ENCODE measurements around the gene EDC3. TPM values are rescaled to one million over a fixed set of nuclear protein-coding genes. Genes with fewer than 3 reads are reported as not detected.

EDC3 gene
- total RNA-seq, 1 experiment from 2014 or later, result 62.6 TPM

DNA sequence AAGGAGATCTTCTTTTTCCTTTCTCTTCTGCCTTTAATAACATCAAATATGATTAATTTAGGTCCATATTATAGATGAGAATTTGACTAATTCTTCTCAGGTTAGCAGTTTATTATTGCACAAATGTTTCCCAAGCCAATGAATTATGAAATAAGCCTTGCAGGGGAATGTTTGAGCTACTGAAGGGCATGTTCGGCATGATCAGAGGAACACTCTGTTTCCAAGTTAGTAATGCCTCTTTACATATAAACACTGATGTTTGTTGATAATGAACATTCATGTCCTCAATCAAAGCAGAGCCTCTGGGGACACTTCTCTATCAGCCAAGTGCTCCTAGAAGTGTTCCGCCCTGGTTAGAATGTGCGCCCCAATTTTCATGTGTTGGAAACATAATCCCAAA lies 39.5 kb upstream of the EDC3 start:
- TF ChIP-seq CTCF (conservative IDR thresholded peaks at IDR 0.05; ENCODE audit: low read depth, low read length) (no peak), EZH2 (IDR thresholded peaks at IDR 0.05; ENCODE audit: borderline replicate concordance, low read depth, low read length, poor library complexity, severe bottlenecking) (no peak)
- no TSS peak for BruUV-seq (replicated peaks)
- POLR2A ChIA-PET (ENCODE audit: low non-redundant PET), result no interaction called here
- Histone ChIP-seq H3K4me3 (ENCODE audit: low read depth, low read length, poor library complexity, severe bottlenecking) (no peak overlapping the region), H3K36me3 (ENCODE audit: insufficient read depth, low read length, poor library complexity, severe bottlenecking) (no peaks in the 10 kb centered on the region), H3K27me3 (replicated peaks; ENCODE audit: insufficient read depth, low read depth, low read length, poor library complexity) (peaks cover 9% of the 10 kb centered on the region), H3K9me3 (ENCODE audit: low read depth, low read length, poor library complexity, severe bottlenecking) (peaks cover 6% of the 10 kb centered on the region), H3K4me1 (ENCODE audit: insufficient read depth, low read length, poor library complexity, severe bottlenecking) (no peaks in the 10 kb centered on the region), H3K27ac (ENCODE audit: low read depth, low read length, poor library complexity, severe bottlenecking) (no peak overlapping the region)
- CTCF ChIA-PET, result no interaction called here
- intact Hi-C loops (cut with micrococcal nuclease; ENCODE audit: unreplicated experiment), result no loop called here
- no peak for DNase-seq (ENCODE audit: low spot score)

GRCh38 chr15:74733269-74733668 lies 37.4 kb upstream of the EDC3 start:
- Histone ChIP-seq H3K36me3 (ENCODE audit: insufficient read depth, low read length, poor library complexity, severe bottlenecking) (no peaks in the 10 kb centered on the region), H3K27me3 (replicated peaks; ENCODE audit: insufficient read depth, low read depth, low read length, poor library complexity) (peaks cover 9% of the 10 kb centered on the region), H3K4me3 (ENCODE audit: low read depth, low read length, poor library complexity, severe bottlenecking) (no peak overlapping the region), H3K4me1 (ENCODE audit: insufficient read depth, low read length, poor library complexity, severe bottlenecking) (no peaks in the 10 kb centered on the region), H3K9me3 (ENCODE audit: low read depth, low read length, poor library complexity, severe bottlenecking) (peaks cover 6% of the 10 kb centered on the region), H3K27ac (ENCODE audit: low read depth, low read length, poor library complexity, severe bottlenecking) (no peak overlapping the region)
- intact Hi-C loops (cut with micrococcal nuclease; ENCODE audit: unreplicated experiment), result no loop called here
- no TSS peak for BruUV-seq (replicated peaks)
- ChIA-PET POLR2A (ENCODE audit: low non-redundant PET) (no interaction called here), CTCF (no interaction called here)
- DNase-seq (ENCODE audit: low spot score), result no peak
- no peak for TF ChIP-seq EZH2 (IDR thresholded peaks at IDR 0.05; ENCODE audit: borderline replicate concordance, low read depth, low read length, poor library complexity, severe bottlenecking)
- TF ChIP-seq CTCF (conservative IDR thresholded peaks at IDR 0.05; ENCODE audit: low read depth, low read length), result no peak

DNA sequence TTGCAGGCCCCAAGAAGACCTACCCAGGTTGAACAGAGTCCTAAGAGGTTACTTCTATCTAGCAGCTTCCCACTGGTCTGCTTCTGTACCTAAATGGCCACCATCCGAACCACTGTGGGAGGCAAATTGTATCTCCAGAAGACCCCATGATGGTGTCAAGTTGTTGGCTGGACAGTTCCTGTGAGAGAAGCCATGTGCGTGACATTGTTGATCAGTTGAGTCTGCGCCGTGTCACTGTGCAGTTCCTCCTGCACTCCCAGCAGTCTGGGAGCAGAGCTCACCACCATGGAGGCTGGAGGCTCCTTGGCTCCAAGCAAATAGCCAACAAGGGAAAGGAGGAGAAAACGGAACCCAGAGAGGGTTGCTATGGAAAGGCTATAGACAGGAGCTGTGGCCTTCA lies 37.0 kb upstream of the EDC3 start:
- Histone ChIP-seq H3K4me3 (ENCODE audit: low read depth, low read length, poor library complexity, severe bottlenecking) (no peak overlapping the region), H3K9me3 (ENCODE audit: low read depth, low read length, poor library complexity, severe bottlenecking) (peaks cover 3% of the 10 kb centered on the region), H3K36me3 (ENCODE audit: insufficient read depth, low read length, poor library complexity, severe bottlenecking) (no peaks in the 10 kb centered on the region), H3K4me1 (ENCODE audit: insufficient read depth, low read length, poor library complexity, severe bottlenecking) (no peaks in the 10 kb centered on the region), H3K27me3 (replicated peaks; ENCODE audit: insufficient read depth, low read depth, low read length, poor library complexity) (peaks cover 9% of the 10 kb centered on the region), H3K27ac (ENCODE audit: low read depth, low read length, poor library complexity, severe bottlenecking) (no peak overlapping the region)
- no TSS peak for BruUV-seq (replicated peaks)
- DNase-seq (ENCODE audit: low spot score), result no peak
- ChIA-PET CTCF (no interaction called here), POLR2A (ENCODE audit: low non-redundant PET) (no interaction called here)
- intact Hi-C loops (cut with micrococcal nuclease; ENCODE audit: unreplicated experiment), result no loop called here
- TF ChIP-seq CTCF (conservative IDR thresholded peaks at IDR 0.05; ENCODE audit: low read depth, low read length), result no peak
- no peak for TF ChIP-seq EZH2 (IDR thresholded peaks at IDR 0.05; ENCODE audit: borderline replicate concordance, low read depth, low read length, poor library complexity, severe bottlenecking)

All from A673 (cell line).